CD4-positive, alpha-beta T cell treated with Interleukin-12 subunit alpha and Interleukin-12 subunit beta, for 1 hour (primary cell): ENCODE results near the gene MEIG1.
"Not testable (repeated sequence)": the region's sequence is repeated elsewhere in the genome, so short reads cannot be mapped to it uniquely, and the experiment has no call there.

Experiments used
- DNase-seq: peaks from one replicate; pipeline ENCODE4 v3.0.0-alpha.2; 2020

The MEIG1 gene, protein sequence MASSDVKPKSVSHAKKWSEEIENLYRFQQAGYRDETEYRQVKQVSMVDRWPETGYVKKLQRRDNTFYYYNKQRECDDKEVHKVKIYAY

DNA sequence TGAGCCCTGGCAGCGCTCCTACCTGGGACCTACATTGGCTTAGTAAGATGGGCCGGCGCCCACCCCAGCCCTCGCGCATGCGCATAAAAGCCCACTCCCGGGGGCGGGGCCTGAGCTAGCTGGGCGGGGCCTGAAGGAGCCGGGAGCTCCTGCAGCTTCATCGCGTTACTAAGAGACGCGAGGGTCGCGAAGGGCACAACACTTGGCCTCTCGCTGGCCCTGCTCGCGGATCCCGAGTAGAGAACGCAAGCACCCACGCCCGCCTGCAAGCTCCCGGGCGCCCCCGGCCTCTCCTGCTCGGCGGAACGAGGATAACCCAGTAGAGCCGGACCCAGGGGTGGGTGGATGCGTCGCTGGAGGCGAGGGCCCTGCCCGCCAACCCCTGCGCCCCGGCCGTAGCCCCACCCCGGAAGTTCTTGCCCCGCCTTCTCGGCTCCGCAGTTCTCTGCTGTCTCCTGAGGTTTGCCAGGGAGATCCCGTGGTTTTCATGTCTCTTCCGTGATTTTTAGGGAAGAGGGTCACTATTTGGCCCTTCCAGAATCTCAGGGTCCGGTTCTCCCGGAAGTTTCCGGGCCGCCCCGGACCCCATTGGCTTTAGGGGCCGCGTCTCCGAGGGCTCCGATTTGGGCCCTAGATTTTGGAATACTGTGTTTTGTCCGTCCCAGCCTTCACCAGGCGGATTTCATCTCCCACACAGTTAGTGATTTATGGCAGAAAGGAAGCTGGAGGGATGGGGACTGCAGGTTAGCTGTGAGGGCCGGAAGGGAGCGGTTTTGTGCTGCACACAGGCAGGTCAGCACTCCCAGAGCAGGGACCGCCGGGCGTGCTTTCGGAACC is at the start of gene MEIG1:
MEIG1 (plus strand) TSS at position 168 of the 837 bp plus-strand sequence. CDS start 7,081 bp downstream, outside the sequence.
- peak; percentile 91 for DNase-seq

GRCh38 chr10:14910953-14911352 is 48.2 kb upstream of the MEIG1 start:
- DNase-seq, result no peak

DNA sequence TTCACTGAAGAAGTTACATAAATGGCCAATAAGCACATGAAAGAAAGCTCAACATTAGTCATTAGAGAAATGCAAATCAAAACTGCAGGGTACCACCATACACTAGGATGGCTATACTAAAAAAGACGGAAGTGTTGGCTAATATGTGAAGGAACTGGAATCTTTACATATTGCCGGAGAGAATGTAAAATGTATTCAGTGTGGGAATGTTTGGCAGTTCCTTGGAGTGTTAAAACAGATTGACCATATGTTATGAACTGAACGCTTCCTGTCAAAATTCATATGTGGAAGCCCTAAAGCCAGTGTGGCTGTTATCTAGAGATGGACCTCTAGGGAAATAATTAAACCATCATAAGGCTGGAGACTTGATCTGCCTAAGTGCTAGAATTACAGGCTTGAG is 47.4 kb upstream of the MEIG1 start:
- no peak for DNase-seq

GRCh38 chr10:14916600-14916999 is 42.6 kb upstream of the MEIG1 start:
- no peak for DNase-seq

DNA sequence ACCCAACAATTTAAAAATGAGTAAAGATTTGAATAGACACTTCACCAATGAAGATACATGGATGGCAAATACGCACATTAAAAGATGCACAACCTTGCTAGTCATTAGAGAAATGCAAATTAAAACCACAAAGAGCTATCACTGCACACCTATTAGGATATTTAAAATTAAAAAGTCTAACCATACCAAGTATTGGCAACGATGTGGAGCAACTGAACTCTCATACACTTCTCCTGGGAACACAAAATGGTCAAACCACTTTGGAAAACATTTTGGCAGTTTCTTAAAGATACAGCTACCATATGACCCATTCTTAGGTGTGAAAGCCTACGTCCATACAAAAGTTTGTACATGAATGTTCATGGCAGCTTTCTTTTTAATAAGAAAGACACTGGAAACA is 41.4 kb upstream of the MEIG1 start:
- DNase-seq, result no peak

DNA sequence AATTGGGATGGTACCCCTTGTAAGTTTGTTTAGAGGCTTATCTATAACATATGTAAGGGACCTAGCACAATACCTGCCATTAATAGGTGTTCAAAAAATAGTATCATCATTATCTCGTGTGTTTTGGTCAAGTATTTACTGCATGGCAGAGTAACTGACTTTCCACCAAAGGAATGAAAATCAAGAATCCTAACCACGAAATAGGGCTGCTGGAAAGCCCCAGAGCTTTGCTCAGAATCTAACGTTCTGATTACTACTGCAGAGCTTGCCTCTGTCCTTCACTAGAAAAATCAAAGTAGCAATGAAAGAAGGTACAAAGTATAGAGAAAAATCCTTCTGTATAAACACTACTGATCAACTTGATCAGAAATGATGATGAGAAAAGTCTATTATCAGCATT is 40.2 kb upstream of the MEIG1 start:
- DNase-seq, result no peak

DNA sequence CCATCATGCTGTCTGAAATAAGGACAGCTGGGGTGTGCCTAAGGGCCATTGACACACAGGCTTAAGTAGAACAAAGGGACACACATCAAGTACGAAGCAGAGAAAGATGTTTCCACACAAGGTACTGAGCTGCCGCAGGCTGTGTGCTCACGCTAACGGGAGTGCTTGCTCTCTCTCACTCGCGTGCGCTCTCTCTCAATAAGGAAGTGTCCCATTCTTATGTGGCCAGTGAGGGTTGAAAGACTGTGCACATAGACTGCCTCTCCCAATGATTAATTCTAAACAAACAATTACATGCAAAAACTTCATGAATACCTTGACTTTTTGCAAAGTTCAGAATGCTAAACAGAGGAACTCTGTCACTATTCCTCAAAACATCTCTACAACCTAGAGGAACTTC is 35.2 kb upstream of the MEIG1 start:
- DNase-seq, result no peak

GRCh38 chr10:14925268-14925667 is 33.9 kb upstream of the MEIG1 start:
- no peak for DNase-seq

DNA sequence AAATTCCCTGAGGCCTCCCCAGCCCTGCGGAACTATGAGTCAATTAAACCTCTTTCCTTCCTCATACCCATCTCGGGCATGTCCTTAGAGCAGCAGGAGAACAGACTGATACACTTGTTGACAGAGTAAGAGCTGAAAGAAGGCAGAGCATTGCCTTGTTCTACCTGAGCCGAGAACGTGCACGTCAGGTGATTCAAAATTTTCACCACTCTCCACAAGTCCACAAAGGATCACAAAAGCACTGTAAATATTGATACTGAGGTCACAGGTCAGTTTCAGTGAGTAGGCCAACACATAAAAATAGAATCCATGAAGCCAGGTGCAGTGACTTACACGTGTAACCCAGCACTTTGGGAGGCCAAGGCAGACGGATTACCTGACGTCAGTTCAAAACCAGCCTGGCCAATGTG is 33.1 kb upstream of the MEIG1 start:
- DNase-seq, result no peak

- no peak for DNase-seq
These were observed 32.3 kb upstream of the MEIG1 start for GRCh38 chr10:14926722-14927416.

- no peak for DNase-seq
These were observed 28.6 kb upstream of the MEIG1 start for GRCh38 chr10:14930610-14931009.

DNA sequence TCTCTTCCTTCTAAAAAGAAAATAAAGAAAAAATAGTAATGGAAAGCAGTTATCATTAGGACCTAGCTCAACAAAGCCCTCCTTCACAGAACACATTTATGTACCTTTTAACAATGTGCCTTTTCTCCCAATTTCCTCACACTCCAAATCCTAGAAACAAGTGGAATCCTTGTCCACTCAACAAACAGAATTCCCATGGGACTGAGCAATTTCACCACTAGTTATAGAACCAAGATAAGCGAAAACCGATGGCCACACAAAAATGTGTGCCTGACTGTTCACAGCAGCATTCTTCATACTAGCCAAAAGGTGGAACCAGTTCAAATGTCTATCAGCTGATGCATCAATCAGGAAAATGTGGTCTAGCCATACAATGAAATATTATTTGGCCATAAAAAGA is 22.6 kb upstream of the MEIG1 start:
- no peak for DNase-seq

DNA sequence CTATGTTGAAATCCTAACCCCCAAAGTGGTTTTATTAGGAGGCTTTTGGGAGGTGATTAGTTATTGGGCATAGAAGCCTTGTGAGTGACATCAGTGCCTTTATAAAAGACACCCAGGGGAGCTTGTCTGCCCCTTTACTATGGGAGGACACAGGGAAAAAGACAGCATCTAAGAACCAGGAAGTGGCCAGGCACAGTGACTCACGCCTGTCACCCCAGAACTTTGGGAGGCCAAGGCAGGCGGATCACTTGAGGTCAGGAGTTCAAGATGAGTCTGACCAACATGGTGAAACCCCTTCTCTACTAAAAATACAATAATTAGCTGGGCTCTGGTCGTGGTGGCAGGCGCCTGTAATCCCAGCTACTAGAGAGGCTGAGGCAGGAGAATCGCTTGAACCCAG is 20.2 kb upstream of the MEIG1 start:
- DNase-seq, result not testable (repeated sequence)

- not testable (repeated sequence) for DNase-seq
These were observed 16.8 kb upstream of the MEIG1 start for GRCh38 chr10:14942147-14942949.

GRCh38 chr10:14942950-14943338 is 16.2 kb upstream of the MEIG1 start:
- DNase-seq, result not testable (repeated sequence)

DNA sequence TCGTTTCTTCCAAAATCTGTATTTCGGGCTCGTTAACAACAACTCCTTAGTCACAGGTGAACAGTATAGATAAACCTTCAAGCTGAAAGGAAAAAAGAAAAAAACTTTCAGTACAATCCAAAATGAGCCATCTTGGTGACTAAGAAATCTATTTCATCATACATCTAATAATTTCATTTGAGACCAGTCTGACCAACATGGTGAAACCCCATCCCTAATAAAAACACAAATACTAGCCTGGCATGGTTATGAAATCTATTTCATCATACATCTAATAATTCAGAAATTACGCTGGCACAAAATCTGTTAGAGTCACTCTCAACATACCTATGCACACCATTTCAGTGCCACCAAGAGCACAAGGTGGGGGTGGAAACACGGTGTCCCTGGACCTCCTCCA is 14.1 kb upstream of the MEIG1 start:
- no peak for DNase-seq

DNA sequence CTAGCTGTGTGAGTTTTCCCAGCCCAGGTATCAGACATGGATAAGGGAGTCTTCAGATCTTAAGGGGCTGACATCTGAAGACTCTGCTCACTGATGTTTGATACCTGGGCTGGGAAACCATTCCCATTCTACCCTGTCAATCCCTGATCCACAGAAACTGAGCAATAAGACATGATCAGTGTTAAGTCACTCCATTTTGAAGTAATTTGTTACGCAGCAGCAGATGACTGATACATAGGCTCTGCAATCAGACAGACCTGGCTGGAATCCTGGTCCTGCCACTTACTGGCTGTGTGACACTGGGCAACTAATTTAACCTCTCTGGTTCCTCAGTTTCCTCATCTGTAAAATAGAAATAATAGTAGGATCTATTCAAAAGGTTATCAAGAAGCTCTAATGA is 11.9 kb upstream of the MEIG1 start:
- DNase-seq, result no peak

GRCh38 chr10:14949291-14949690 is 9.9 kb upstream of the MEIG1 start:
- no peak for DNase-seq

- no peak for DNase-seq
These were observed 6.3 kb upstream of the MEIG1 start for GRCh38 chr10:14952851-14953423.

- DNase-seq, result peak; percentile 20
These were observed 5.7 kb upstream of the MEIG1 start for GRCh38 chr10:14953424-14954000.

DNA sequence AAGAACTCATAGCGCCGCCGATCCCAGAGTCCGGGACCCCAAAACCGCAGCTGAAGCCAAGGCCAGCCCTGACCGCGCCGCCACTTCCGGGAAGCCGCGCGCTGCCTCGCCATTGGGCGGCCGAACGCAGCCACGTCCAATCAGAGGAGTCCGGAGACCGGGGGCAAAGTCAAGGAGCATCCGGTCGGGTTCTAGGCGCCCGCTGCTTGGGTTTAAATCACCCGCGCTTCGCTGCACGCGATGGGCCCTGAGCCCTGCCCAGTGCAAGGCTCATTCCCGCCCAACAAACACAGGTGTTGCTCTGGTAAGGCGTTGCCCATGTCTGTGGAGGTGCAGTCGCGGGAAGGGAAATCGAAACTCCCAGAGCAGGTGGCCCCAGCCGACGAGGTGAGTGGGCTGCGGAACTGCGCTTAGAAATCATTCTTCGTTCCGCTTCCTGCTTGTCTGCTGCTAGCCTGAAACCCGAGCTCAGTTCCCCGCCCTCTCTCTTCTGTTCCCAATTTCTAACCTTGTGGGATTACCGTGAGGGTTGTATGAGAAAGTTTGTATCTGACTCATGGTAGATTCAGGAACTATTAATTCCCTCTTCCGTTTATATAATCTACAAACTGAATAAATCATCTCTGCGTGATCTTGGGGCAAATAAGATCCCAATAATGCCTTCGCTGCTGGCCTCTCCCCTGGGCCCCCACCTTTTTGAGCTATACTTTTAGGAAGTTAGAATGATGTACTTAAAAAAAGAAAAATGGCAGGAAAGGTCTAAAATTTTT is 5.0 kb upstream of the MEIG1 start, which contains the start of gene DCLRE1C:
DCLRE1C (minus strand) TSS at position 96 of the 770 bp plus-strand sequence; CDS start at position 10, 86 bp downstream.
- DNase-seq, result peak; percentile 90

GRCh38 chr10:14954934-14955333 is 4.3 kb upstream of the MEIG1 start:
- DNase-seq, result no peak
